ENCODE data around the gene ZC3H12A. TPM values are rescaled to one million over a fixed set of nuclear protein-coding genes. Genes with fewer than 3 reads are reported as not detected.
"Not testable (repeated sequence)": the region's sequence is repeated elsewhere in the genome, so short reads cannot be mapped to it uniquely, and the experiment has no call there.

ZC3H12A gene
- total RNA-seq, 1 donor from 2014 or later: 34.2 TPM

- peak; percentile 35 for DNase-seq (ENCODE audit: low spot score)
Measured at GRCh38 chr1:37498872-37499617, 24.7 kb downstream of the ZC3H12A start.

DNA sequence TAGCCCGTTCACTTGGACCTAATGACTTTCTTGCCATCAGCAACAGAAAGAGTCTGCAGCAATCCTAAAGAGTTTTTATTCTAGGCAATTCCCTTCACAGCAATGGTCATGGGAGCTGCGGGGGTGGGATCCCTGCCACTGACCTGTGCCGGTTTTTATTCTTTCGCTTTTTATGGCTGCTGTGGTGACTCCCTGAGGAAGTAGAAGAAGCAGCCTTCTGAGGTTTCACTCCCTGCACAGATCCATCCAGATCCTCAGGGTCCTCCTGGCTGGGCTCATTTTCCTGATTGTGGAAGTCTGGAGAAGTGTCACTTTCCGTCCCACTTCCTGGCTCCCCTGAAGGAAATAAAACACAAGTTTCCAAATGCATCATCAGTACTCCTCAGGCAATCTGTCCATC lies 27.3 kb downstream of the ZC3H12A start:
- DNase-seq (ENCODE audit: low spot score): peak; percentile 37

DNA sequence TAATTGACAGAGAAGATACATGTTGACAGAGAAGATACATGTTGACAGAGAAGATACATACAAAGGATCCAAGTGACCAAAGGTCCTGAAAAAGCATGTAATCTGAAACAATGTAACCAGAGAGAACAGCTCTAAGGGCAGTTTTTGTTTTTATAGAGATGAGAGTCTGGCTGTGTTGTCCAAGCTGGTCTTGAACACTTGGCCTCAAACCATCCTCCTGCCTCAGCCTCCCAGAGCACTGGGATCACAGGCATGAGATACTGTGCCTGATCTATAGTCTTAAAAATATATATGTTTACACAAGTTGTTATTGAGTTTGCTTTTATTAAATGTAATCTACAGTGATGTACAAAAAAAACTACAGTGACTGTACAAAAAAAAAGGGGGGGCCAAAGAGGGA lies 27.7 kb downstream of the ZC3H12A start:
- peak; percentile 6 for DNase-seq (ENCODE audit: low spot score)

- peak; percentile 3 for DNase-seq (ENCODE audit: low spot score)
Measured at GRCh38 chr1:37502791-37503190, 28.4 kb downstream of the ZC3H12A start.

GRCh38 chr1:37506740-37507139 lies 32.4 kb downstream of the ZC3H12A start:
- DNase-seq (ENCODE audit: low spot score): peak; percentile 39

DNA sequence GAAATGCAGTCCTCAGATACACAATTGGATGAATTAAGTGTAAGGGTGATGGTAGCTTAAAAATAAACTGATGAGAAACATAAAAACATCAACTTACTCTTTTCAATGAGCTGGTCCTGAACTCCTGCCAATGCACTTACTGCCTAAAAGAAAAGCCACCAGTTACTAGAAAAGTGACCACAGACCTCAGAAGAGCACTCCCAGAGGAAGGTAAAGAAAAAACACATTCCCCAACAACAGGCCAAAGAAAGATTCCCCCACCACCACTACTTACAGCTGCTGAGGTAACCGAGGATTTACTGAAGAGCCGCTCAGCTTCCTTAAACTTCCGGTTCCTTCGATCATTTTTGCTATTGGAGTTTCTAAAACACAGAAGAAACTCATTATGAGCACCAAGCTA lies 34.8 kb downstream of the ZC3H12A start:
- DNase-seq (ENCODE audit: low spot score): peak; percentile 1

DNA sequence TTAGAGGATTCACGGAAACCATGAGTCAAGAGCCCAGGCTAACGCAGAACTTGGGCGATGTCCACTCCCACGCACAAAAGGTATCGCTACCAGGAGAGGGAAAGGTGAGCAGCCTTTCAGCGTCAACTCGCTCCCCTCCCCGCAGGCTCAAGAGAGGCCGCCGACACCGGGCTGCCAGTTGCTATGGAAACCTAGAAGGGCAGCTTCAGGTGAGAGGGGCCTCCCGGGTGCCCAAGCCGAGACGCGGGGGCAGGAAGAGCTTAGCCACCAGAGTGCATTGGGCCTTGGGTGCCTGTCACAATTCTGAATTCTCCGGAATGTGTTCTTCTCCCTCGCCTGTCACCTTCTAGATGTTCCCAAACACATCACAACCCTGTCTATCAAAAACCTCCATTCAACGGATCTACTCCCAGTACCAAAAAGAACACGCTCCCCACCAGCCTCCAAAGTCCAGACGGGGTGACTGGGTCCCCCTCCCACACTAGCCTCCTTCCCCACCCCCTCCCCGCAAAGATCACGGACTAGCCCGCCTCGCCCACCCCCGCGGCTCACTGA lies 39.5 kb downstream of the ZC3H12A start:
- no peak for DNase-seq (ENCODE audit: low spot score)

- DNase-seq (ENCODE audit: low spot score): peak; percentile 94
Measured at GRCh38 chr1:37514350-37515184, 40.2 kb downstream of the ZC3H12A start, which contains the start of gene MEAF6. TSS of gene MEAF6 (minus strand) at chr1:37514766. CDS start at chr1:37514746, 20 bp downstream.

DNA sequence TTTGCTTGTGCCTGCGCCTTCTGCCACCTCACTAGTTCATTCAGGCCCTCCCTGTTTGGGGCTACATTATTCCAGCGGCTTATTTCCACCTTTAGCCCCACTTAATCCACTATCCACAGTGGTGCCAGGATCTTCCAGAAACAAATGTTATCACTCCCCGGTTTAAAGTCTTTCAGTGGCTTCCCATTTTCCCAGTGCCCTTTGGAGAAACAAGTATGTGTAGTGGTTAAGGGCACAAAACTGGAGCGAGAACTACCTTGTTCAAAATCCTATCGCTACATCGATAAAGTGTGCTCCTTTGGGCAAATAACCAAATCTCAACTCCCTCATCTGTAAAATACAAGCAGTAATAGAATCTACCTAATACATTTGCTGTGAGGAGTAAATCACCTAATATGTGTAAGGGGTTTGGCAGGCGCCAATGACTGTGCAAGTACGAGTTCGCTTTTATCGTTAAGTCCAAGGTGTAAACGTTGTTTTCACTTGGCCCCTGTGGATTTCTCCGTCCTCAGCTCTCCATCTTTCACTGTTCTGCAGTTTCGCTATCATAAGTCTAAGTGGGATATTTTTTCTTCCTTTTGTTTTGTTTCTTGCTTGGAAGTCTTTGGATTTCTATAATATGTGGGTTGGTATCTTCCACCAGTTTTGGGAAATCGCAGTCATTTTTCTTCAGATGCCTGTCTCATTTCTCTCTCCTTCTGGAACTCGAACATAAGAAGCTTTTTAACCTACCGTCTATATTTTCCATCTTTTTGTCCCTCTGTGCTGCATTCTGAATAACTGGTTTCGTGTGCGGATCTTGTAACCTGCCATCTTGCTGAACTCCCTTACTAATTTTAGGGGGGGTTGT lies 41.0 kb downstream of the ZC3H12A start:
- DNase-seq (ENCODE audit: low spot score): no peak

DNA sequence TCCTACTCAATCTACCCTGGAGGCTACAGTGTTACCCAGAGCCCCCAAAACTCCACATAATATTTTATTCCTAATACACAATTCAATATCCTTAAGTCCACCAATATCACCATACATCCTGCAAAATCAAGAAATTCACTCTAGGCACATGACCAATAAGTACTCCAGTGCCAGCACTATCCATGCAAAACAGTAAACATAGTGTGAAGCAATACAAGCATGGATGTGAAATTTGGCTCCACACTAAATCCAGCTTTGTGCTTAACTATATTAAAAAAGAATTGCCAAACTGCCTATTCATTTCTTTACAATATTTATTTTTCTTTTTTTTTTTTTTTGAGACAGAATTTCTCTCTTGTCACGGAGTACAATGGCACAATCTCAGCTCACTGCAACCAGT lies 43.2 kb downstream of the ZC3H12A start:
- no peak for DNase-seq (ENCODE audit: low spot score)

DNA sequence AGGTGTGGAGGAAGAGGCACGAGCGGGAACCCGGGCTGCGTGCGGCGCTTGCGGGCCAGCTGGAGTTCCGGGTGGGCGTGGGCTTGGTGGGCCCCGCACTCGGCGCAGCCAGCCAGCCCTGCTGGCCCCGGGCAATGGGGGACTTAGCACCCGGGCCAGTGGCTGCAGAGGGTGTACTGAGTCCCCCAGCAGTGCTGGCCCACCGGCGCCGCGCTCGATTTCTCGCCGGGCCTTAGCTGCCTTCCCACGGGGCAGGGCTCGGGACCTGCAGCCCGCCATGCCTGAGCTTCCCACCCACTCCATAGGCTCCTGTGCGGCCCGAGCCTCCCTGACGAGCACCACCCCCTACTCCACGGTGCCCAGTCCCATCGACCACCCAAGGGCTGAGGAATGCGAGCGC lies 43.9 kb downstream of the ZC3H12A start:
- DNase-seq (ENCODE audit: low spot score): not testable (repeated sequence)

DNA sequence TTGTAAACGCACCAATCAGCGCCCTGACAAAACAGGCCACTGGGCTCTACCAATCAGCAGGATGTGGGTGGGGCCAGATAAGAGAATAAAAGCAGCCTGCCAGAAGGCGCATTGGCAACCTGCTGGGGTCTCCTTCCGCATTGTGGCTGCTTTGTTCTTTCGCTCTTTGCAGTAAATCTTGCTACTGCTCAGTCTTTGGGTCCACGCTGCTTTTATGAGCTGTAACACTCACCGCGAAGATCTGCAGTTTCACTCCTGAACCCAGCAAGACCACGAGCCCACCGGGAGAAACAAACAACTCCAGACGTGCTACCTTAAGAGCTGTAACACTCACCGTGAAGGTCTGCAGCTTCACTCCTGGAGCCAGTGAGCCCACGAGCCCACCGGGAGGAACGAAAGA lies 44.5 kb downstream of the ZC3H12A start:
- DNase-seq (ENCODE audit: low spot score): not testable (repeated sequence)

DNA sequence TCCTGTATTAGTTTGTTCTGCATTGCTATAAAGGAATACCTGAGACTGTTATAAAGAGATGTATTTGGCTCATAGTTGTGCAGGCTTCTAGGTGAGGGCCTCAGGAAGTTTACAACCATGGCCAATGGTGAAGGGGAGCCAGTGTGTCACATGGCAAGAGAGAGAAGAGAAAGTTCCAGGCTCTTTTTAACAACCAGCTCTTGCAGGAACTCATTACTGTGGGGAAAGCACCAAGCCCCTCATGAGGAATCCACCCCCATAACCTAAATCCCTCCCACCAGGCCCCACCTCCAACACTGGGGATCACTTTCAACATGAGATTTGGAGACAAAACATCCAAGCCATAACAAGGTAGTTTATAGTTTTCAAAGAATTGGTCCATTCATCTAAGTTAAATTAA lies 45.2 kb downstream of the ZC3H12A start:
- DNase-seq (ENCODE audit: low spot score): no peak

GRCh38 chr1:37529888-37530287 lies 55.5 kb downstream of the ZC3H12A start:
- not testable (repeated sequence) for DNase-seq (ENCODE audit: low spot score)

- DNase-seq (ENCODE audit: low spot score): not testable (repeated sequence)
Measured at GRCh38 chr1:37532418-37533156, 58.2 kb downstream of the ZC3H12A start.

DNA sequence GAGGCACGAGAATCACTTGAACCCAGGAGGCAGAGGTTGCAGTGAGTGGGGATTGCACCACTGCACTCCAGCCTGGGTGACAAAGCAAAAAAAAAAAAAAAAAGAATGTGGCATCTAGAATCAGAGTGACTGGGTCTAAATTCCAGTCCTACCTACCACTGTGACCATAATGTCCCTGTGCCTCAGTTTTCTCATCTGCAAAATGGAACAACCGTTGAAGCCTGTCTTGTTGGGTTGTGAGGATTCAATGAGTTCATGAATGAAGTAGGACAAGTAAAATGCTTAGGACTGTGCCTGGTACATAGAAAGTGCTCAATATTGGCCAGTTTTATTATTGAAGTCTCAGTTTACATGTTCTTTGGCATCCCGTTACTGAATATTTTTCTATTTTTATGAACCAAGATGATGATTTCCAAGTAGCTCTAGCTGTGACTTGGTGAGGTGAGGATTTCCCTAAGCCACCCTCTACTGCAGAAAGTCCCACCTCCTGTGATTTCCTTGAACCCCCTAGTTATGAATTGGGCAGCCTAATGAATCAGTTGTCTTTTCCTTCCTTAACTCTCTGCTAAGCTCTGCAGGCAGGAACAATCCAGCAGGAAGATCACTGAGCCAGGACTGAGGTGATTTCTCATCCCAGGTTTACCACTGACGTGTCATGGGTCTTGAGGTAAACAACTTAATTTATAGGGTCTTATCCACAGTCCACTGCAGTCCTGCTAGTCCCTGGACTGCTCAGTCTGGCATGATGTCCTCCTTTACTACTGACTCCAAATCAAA lies 59.1 kb downstream of the ZC3H12A start:
- no peak for DNase-seq (ENCODE audit: low spot score)

All from mesenteric fat pad (tissue), 1 donor.